GM18868 (cell line): Measurements from ENCODE around the gene ADAM15.
A peak's percentile ranks its signal among the peaks of the same experiment; 100 is the strongest.

ENCODE experiments used
- ATAC-seq: cut with Tn5 transposase; IDR thresholded peaks from one replicate; pipeline ENCODE4 v1.9.1; 2021; ENCODE audit warnings: mild to moderate bottlenecking, moderate library complexity; ENCODE audit not compliant: unreplicated experiment

ADAM15 gene

GRCh38 chr1:155083865-155084721 is 33.0 kb downstream of the ADAM15 start:
- no peak for ATAC-seq

- ATAC-seq = peak; percentile 72
These were observed 33.8 kb downstream of the ADAM15 start for GRCh38 chr1:155084722-155085503.

GRCh38 chr1:155085504-155086127 is 34.5 kb downstream of the ADAM15 start:
- ATAC-seq = no peak

- ATAC-seq = no peak
These were observed 35.1 kb downstream of the ADAM15 start for GRCh38 chr1:155086128-155086741.

GRCh38 chr1:155086856-155087535 is 35.9 kb downstream of the ADAM15 start:
- ATAC-seq = no peak

- no peak for ATAC-seq
These were observed 40.2 kb downstream of the ADAM15 start for GRCh38 chr1:155091071-155092051.

GRCh38 chr1:155092131-155092530 is 41.0 kb downstream of the ADAM15 start:
- ATAC-seq = no peak

- no peak for ATAC-seq
These were observed 41.5 kb downstream of the ADAM15 start for GRCh38 chr1:155092641-155093040.

- no peak for ATAC-seq
These were observed 43.0 kb downstream of the ADAM15 start for GRCh38 chr1:155093911-155094621.

GRCh38 chr1:155094622-155094948 is 43.5 kb downstream of the ADAM15 start:
- no peak for ATAC-seq

GRCh38 chr1:155099331-155099730 is 48.2 kb downstream of the ADAM15 start:
- ATAC-seq = no peak

GRCh38 chr1:155103325-155103724 is 52.2 kb downstream of the ADAM15 start:
- no peak for ATAC-seq

- ATAC-seq = no peak
These were observed 53.8 kb downstream of the ADAM15 start for GRCh38 chr1:155104605-155105534.

GRCh38 chr1:155105604-155106011 is 54.5 kb downstream of the ADAM15 start:
- no peak for ATAC-seq

- ATAC-seq = no peak
These were observed 55.7 kb downstream of the ADAM15 start for GRCh38 chr1:155106862-155107261.

GRCh38 chr1:155107309-155108264 is 56.5 kb downstream of the ADAM15 start:
- no peak for ATAC-seq

GRCh38 chr1:155108296-155108695 is 57.2 kb downstream of the ADAM15 start:
- no peak for ATAC-seq
